LNCaP clone FGC (cell line): ENCODE results near the gene NQO2.
A peak's percentile ranks its signal among the peaks of the same experiment; 100 is the strongest.

Source experiments
- DNase-seq: peaks from one replicate; pipeline ENCODE4 v3.0.0-alpha.2; 2011; ENCODE audit warnings: low read depth
- H3K4me3 ChIP-seq: 2 replicates; pipeline ENCODE4 v1.5.1; 2011; ENCODE audit warnings: mild to moderate bottlenecking, low read depth, low read length, control low read depth
- TF ChIP-seq, protein P1 (sequence below): IDR thresholded peaks from 2 replicates; pipeline ENCODE4 v1.5.1; 2012; ENCODE audit warnings: mild to moderate bottlenecking; ENCODE audit not compliant: control insufficient read depth, insufficient read depth; ENCODE audit errors: extremely low read depth

The NQO2 gene

DNA sequence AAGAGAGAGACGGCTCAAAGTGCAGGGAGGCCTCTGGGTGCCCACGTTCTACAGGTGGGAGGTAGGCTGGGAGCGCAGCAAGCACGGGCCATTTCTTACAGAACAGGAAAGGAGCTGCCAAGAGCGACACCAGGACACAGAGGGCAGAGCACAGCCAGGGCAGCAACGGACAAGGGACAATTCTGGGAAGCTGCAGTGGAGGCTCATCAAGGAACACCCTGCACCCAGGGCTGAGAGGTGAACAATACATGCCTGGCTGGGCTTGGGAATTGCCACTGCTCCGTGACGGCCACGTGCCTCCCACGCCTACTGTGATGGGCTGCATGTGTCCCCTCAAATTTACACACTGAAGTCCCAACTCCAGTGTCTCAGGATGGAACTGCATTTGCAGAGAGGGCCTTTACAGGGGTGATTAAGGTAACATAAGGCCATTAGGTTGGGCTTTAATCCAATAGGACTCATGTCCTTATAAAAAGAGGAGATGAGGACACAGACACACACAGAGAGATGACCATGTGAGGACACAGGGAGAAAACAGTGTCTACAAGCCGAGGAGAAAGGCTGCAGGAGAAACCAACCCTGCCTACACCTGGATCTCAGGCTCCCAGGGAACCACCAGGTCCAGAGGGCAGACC lies 41.9 kb upstream of the NQO2 start:
- TF ChIP-seq, protein P1, sequence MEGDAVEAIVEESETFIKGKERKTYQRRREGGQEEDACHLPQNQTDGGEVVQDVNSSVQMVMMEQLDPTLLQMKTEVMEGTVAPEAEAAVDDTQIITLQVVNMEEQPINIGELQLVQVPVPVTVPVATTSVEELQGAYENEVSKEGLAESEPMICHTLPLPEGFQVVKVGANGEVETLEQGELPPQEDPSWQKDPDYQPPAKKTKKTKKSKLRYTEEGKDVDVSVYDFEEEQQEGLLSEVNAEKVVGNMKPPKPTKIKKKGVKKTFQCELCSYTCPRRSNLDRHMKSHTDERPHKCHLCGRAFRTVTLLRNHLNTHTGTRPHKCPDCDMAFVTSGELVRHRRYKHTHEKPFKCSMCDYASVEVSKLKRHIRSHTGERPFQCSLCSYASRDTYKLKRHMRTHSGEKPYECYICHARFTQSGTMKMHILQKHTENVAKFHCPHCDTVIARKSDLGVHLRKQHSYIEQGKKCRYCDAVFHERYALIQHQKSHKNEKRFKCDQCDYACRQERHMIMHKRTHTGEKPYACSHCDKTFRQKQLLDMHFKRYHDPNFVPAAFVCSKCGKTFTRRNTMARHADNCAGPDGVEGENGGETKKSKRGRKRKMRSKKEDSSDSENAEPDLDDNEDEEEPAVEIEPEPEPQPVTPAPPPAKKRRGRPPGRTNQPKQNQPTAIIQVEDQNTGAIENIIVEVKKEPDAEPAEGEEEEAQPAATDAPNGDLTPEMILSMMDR, result no peak
- no peak for DNase-seq
- H3K4me3 ChIP-seq, result no peak overlapping the region

DNA sequence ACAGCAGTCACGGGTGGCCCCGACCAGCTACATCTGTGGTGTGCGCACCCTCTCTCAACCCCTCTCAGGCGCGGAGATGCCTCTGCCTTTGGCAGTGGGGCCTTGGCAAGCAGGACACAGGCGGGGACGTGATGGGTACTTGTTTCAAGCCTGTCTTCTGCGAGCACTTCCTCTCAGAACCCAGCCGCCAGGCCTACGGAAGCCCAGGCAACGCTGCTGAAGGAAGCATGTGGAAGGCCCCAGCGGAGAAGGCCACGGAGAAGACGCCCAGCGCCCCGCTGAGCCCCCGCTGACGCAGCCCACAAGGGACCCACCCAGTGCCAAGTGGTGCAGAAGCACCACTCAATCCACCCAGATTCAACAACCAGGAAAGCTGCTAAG lies 41.4 kb upstream of the NQO2 start:
- TF ChIP-seq, protein P1, result no peak
- no peak for DNase-seq
- no peak overlapping the region for H3K4me3 ChIP-seq

DNA sequence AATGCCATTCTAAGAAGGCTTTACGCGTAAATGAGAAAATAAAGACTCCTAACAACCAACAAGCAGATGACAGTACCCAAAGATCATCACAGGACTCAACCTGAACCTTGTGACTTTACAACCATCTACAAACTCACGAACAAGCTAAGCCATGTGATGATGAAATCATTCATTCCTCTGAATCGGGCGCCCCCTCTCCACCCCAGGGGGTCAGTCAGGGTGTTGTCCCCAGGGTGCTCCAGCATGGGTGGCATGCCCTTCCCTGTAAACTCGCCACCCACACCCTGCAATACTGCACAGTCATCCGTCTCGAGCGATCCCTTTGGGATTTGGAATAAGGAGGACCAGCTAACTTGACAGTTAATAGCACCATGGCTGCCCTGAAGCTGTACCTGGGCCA lies 40.9 kb upstream of the NQO2 start:
- H3K4me3 ChIP-seq, result no peak overlapping the region
- no peak for DNase-seq
- TF ChIP-seq, protein P1, result no peak

DNA sequence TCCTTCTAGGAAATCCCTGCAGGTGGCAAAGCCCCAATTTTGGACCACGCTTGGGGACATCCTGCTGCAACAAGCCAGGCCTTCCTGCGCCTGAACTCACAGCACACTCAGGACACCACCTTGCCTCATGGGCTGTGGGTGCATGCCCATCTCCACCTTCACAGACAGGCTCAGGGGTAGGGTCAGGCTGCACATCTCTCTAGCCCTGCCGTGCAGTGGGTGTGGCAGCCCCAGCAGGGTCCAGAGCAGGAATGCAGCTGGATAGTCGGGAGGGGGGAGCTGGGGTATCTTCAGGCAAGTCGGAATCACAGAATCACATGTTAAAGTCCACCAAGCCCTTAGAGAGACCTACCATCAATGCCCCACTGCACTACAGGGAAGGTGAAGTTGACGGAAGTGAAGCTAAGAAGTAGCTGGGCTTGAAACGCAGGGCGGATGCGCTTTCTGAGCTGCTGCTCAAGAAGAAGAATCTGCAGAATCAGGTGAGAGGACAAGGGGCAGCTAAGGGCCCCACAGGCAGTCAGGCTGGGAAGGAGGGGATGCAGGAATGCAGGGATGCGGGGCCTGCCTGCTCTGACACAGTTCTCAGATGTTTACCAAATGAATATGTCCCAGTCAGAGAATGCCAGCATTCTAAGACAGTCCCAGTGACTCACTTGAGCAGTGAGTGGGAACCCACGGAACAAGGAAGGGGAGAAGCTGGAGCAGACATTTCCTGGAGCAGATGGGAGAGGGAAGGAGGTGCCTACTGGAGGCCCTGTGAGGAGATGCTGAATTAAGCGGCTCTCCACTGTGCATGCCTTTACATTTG lies 39.6 kb upstream of the NQO2 start:
- DNase-seq, result no peak
- TF ChIP-seq, protein P1, result no peak
- H3K4me3 ChIP-seq, result peak overlapping the region; percentile 55

DNA sequence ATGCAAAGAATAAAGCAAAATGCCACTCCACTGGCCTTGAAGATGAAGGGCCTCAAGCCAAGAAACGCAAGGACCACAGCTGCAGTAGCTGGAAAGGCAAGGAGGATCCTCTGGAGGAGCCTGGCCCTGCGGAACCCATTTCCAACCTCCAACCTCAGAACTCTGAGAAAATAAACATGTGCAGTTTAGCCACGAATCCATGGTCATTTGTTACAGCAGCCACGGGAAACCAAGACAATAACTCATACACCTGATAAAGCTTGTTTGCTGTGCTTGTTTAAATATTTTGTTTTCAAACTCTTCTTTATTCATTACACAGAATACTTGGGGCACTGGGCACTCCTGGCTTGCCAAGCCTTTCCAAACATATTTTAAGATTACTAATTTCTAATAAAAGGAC lies 38.8 kb upstream of the NQO2 start:
- TF ChIP-seq, protein P1, result no peak
- no peak for DNase-seq
- peak overlapping the region; percentile 55 for H3K4me3 ChIP-seq

DNA sequence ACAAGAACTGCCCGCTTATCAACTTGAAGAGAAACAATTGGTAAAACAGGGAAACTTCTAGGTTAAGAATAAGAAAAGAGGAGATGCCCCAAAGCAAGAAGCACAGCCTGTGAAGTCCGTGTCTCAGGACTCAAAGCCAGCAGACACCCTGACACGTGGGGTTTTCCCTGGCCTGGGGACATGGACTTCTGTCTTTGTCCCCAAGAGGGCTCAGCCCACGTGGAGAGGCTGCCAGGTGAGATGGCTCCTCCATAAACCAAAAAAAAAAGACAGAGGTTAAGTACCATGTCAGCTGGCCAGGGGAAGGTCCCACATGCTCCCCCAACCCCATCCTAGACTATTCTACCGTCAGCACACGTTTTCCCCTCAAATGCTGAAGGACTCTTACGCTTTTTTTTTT lies 38.2 kb upstream of the NQO2 start:
- no peak for DNase-seq
- peak overlapping the region; percentile 55 for H3K4me3 ChIP-seq
- TF ChIP-seq, protein P1, result no peak

DNA sequence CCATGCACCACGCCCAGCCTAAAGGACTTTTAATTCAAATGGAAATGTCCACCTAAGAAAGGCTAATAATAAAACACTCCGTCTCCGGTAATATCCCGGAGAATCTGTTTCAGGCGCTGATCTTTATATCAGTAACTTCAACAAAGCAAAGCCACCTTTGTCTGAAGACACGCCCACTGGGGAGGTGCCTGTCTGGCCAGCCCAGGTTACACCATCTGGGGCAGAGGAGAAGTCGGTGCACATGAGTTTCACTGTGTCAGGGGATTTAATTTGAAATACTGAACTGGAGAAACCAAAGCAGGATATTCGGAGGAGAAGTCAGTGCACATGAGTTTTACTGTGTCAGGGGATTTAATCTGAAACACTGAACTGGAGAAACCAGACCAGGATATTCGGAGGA lies 37.7 kb upstream of the NQO2 start:
- peak overlapping the region; percentile 55 for H3K4me3 ChIP-seq
- TF ChIP-seq, protein P1, result no peak
- no peak for DNase-seq
